HG03558 (cell line): ENCODE results near the gene ADORA1.

ENCODE experiments used
- ATAC-seq: cut with Tn5 transposase; IDR thresholded peaks from one replicate; pipeline ENCODE4 v1.9.1; 2021; ENCODE audit warnings: moderate number of reproducible peaks; ENCODE audit not compliant: unreplicated experiment; ENCODE audit errors: extremely low read depth

ADORA1 gene

DNA sequence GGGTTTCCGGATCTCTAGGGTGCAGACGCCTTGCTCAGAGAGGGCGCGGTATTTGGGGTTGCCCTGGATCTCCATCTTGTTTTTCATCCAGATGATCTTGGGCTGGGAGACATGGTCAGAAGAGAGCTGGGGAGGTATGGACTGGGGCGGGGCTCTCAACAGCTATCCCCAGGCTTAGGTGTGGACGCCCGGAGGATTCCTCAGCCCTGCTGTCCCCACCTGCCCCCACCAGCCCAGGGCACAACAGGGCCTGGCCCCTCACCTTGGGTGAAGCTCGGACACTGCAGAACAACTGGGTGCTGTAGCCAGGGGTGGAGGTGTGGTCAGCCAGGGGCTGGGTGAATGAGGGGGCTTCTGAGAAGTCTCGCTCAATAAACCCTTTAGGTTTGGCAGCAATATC, 41.5 kb downstream of the ADORA1 start:
- ATAC-seq, result no peak

DNA sequence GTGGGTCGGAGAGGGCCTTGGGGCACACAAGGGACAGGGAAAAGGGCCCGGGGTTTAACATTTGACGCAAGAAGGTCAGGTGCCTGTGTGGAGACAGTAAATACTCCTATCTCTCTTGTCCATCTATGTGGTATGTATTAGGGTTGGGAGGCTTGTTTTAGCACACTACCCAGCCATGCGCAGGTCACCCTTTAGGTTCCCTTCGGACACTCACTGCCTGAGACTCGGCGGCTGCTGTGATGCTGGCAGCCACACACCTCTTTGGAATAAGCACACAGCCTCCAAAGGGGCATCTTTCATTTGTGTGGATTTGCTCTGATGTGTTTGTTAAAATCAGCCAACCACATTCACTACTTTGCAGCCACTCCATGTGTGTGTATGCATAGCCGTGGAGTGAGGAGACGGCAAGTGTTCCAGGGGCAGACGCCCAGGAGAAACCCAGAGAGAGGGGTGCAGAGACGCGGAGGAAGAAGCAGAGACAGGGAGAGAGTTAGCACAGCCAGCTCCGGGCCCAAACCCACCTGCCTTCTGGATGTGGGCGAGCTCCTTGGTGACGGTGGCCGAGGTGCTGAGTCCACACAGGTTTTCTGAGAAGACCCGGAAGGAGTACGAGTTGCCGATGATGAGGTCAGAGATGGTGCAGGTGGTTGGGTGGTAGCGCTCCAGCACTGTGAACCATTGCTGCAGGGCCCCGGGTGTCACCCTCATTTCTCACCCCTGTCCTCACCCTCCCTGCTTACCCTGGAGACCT, 42.4 kb downstream of the ADORA1 start:
- no peak for ATAC-seq

DNA sequence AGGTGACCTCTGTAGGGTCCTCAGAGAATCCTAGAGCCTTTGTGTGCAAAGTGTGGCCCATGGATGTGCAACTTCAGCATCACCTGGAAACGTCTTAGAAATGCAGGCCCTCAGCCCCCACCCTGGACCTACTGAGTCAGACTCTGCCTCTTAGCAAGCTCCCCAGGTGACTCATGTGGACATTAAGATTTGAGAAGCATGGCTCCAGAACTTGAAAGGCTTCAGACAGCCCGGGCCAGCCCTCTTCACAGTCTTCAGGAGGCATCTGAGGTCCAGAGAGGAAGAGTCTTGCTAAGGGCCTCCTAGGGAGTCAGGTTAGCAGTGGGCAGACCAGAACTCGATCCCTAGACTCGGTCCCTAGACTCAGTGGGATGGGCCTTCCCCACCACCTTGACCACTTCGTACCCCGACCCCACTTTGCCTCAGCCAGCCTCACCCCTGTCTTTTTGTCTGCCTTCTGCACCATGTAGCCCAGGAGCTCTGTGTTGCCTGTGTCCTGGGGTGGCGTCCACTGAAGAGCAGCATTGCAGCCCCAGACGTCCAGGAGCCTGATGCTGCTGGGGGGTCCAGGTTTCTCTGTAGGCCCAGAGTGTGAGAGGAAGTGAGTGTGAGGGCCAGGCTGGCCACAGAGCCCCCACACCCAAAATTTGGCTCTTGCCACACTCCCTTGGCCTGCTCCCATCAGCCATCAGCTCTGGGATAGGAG, 43.3 kb downstream of the ADORA1 start:
- ATAC-seq, result no peak

DNA sequence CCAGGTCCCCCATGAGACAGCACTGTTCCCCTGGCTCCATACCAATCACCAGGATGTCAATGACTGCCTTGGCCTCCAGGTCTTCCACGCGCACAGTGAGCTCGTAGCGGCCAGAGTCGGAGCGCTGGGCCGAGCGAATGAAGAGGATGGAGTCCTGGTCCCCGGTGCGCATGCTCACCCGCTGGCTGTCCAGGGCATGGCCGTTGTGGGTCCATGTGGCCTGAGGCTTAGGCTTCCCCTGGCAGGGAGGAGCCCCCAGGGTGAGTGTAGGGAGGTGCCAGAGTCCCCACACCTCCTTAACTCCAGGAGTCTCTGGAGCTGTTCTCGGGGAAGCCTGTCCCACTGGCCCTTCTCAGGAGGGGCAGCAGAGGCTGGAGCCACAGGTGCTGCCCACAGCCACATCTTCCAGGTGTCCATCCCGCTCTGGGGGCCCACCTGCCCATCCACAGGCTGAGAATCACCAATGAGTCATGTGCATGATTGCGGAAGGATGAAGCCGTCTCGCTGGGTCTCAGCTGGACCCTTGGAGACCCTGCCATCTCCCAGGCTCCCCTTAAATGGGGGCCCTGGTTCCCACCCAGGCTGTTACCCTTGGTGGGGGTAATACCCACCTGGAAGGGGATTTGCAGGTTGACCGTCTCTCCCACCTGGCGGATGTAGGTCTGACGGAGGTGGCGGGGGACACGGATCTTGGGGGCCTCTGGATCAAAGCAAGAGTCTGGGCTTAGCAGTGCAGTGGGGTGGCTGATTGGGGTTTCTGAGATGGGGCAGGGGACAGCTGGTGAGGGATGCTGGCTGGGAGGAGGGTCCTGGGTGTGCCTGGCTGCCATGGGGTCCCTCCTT, 44.0 kb downstream of the ADORA1 start:
- ATAC-seq, result no peak

DNA sequence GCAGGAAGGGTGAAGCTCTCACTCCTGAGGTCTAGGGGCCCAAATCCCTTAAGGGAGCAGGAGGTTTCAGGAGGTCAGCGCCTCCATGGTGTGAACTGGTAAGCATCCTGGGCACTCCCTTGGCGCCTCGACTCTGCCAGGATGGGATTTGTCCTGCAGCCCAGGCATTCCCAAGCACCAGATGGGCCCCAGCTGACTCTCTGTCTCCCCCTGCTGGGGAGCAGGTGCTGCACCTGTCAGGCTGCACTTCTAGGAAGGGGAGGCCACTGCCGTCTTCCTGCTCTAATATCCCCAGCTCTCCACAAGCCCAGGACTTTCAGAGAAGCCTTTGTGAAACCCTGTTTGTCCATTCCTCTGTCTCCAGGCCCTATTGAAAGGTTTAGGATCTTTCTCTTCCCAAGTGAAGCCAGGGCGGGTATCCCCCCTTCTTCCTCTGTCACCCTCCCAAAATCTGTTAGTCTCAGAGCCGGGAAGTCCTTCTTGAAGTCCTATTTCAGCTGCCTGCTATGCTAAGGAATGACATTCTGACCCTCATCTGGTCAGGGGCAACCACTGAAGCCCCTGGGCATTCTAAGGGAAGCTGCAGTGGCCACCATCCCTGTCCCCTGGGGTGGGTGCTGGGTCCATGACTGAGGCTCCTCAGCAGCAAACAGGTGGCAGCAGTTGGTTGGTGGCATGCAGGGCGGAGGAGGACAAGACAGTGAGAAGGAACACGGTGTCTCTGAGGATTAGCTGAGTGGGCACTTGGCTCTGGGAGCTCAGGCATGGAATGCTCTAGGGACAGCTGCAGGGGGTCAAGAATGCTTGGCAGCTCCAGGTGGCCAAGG, 44.9 kb downstream of the ADORA1 start:
- ATAC-seq, result no peak

DNA sequence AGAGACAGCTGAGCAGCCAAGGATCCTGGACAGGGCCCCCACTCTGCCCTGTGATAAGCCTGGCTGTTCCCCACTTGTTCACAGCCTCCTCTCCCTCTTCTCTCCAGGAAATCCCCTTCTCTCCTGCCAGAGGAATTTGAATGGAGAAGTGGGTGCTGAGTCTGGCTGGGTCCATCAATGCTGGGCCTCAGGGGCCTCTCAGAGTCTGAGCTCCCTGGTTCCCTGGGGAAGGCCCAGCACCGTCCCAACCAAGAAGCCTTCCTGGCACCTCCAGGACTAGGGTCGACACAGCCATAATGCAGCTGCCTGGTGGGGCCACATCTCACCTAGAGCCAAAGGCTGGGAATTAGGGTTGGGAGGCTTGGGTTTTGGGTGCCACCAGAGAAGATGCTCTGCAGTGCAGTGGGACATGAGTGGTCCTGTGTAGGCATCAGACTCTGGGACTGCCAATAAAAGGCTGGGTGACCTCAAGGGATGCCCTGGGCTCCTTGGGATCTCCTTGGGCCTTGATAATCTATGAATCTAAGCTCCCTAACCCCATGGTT, 45.6 kb downstream of the ADORA1 start:
- ATAC-seq, result no peak

DNA sequence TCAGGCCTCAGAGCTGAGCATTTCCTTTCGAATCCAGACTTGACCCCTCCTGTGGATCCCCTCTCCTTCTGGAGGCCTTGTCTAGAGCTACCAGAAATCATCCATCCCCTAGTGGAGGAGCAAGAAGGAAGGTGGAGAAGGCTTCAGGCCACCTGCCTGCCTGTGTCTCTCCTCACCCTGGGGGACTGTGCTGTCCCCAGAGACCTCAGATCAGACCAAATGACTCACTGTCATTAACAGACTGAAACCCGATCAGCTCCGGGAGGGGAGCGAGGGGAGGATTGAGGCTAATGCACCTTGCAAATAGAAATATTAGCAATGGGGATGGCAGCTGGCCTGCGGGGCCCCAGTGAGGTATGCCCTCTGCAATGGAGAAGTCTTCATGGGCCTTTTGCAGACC, 46.0 kb downstream of the ADORA1 start:
- ATAC-seq, result peak; percentile 84

DNA sequence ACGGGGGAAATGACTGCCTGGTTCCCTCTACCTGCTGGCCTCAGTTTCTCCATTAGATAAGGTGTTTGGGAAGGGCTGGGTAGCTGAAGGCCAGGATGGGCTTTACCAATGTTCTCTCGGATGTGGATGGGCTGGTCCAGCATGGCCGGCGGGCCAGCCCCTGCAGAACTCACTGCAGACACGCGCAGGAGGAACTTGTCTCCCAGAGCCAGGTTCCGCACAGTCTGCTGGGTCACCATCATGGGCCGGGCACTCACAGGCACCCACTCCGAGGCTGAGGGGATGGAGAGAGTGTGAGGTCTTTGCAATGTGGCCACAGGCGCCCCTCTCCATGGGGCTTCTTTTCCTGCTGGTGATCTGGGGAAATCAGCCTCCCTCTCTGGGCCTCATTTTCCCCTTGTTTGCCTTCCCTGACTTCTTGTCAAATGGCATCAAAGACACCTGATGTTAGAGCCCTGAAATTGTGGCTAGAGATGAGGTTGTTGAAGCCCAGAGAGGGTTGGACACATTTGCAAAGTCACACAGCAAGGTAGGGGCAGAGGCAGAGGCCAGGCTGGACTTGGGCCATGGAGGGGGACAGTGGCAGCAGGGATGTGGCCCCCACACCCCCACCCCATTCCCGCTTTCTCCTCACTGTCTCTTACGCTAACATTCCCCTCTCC, 46.9 kb downstream of the ADORA1 start:
- no peak for ATAC-seq

DNA sequence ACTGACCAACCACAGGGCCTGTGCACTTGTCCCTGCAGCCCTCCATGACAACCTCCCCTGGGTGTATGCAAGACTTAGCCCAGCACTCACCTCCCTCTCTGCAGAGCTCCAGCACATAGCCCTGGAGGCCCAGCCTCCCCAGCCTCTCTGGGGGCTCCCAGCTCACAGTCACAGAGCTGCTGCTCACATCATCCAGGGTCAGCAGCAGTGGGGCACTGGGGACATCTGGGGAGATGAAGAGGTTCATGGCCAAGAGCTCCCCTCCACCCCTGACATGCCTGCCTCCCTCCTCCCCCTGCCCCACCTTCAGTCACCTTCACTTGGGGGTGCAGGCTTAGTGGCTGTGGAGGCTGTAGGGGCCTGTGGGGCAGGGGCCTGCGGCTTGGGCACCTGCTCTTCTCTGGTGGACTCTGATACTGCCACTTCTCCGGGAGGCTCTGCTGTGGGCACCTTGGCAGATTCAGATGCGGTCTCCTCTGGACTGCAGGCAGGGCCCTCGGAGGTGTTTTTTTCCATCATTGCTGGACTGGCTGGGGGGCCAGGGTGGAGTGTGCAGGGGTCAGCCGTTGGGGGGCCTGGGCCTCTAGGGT, 47.8 kb downstream of the ADORA1 start, which contains the start of gene MYBPH:
Gene MYBPH (minus strand): TSS at position 590 of the 590 bp plus-strand sequence. CDS start 71 bp downstream, at position 519.
- no peak for ATAC-seq

DNA sequence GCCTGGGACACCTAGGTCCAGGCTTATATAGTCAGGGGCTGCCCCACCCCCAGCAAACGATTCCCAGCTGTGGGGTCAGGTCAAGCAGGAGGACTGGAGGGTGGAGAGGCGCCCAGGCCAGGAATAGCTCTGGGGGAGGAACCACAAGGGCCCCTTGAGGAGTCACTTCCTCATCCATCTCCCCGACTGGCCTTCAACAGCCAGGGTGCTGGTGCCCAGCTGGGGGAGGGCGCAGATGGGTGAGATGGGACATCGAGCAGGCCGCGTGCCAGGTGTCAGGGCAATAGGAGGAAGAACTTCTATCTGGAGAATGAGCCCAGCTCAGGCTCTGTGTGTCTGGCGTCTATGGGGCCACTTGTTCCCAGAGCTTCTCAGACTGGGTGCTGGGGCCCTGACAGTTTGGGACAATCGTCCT, 48.3 kb downstream of the ADORA1 start:
- no peak for ATAC-seq

DNA sequence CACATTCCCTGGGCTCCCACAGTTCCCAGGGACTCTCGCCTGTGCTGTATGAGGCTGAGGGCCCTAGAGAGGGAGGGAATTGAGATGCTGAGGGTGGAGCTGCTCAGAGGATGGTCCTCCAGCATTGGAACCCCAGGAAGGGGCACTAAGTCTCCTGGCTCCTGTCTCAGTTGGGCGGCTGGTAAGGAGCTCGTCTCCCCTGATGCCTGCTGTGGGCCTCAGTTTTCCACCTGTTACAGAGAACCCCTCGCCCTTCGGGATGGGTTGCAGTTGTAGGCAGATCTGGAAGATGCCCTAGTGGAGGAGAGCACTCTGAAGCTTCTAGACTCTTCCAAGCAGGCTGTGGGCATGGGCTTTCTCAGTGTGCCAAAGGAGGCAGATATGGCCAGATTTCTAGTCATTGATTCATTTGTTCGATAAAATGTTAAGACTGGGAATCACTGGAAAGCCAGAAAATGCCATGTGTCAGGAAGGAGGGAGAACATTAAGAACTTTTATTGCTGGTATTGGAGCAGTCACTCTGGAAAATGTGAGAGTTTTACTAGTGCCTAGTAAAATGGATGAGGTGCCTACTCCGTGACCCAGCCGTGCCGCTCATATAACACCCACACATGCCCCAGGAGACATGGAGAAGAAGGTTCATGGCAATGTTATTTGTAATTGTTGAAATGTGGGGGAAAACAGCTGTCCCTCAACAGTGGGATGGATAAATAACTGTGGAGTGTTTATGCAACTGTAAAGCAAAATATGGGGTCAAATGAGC, 48.9 kb downstream of the ADORA1 start:
- no peak for ATAC-seq

DNA sequence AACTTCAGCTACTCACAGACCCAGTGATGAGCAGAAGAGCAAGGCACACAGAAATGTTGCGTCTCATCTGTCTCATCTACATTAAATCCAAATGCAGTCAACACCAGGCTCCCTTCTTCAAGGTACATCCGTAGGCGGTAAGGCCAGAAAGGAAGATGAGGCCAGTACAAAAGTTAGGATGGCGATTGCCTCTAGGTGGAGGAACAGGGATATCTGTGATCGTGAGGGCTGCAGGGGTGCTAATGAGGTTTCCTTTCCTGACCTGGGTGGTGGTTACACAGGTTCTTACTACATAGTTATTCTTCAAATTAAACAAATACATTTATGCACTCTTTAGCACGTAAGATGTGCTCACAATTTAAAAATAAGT, 49.5 kb downstream of the ADORA1 start:
- ATAC-seq, result no peak

DNA sequence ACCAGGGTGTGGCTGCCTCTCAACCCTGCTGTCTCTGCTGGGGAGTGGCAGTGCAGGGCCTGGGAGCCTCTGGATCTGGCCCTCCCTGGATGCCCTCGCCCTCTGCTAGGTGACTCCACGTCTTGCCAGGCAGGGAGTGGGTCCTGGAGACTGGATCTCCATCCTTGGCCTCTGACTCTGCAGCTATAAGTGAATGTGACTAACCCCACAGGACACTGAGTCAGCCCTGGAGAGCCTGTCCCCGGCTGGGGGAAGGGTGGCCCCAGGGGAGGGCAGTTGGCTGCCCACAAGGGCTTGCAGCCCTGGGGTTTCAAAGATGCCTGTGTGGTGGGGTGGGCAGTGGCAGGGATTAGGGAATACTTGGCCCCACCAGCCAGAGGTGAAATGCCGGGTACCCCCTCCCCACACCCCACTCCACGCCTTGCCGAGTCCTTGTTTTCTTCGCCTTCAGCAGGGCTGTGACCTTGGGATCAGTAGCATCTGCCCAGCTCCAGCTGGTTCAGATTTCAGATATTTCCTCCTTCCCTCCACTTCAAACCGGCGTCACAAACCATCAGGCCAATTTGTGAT, 50.0 kb downstream of the ADORA1 start:
- ATAC-seq, result no peak

DNA sequence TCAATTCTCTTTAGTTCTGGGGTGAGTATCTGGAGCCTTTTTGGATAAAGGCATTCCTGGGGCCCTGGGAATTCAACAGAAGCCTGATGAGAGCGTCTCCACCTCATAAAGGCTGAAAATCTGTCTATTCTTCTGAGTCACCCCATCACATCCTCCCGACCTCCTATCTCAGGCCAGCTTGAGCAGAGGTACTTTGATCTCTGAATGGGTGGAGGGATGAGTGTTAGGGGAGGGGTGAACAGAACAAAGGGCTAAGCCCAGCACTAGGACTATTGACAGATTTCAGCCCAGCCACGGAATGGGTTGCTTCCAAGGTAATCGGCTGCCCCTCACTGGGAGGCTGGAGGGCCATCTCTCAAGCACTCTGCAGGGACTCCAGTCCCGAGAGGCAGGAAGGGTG, 50.6 kb downstream of the ADORA1 start:
- no peak for ATAC-seq

DNA sequence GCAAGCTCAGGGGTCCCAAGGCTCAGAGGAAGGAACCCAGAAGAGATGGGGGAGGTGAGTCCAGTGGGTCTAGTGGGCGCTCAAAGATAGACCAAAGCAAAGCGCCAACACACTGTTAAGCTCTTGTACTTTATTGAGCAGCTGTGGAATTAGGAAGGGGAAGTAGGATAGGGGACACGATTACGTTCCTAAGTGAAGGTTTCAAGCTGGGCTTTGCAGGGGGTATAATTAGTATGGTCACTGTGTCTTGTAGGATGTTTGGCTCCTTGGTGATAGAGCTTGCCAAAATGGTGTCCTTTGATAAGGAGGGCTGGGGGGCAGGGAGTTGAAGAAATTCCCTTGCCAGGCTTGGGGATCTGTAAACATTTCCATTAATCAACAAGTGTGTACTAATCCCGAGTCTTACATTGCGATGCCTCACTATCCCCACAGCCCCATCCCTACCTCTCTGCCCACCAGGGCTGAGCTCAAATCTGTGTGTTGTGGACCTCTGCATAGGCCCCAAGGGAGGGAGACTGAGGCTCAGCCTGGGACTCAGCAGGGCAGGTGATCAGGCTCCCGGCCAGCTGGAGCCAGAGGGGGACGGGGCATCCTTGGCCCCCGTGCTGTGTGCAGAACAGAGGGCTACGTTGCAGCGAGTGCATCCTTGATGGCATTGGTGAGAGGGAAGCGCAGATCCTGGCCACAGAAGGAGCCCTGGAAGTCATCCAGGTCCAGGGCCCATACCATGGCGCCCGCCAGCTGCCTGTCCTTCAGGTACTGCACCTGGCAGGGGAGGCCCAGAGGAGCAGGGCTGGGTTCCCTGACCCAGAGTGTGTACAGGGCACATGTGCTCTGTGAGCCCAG, 51.5 kb downstream of the ADORA1 start:
- no peak for ATAC-seq

DNA sequence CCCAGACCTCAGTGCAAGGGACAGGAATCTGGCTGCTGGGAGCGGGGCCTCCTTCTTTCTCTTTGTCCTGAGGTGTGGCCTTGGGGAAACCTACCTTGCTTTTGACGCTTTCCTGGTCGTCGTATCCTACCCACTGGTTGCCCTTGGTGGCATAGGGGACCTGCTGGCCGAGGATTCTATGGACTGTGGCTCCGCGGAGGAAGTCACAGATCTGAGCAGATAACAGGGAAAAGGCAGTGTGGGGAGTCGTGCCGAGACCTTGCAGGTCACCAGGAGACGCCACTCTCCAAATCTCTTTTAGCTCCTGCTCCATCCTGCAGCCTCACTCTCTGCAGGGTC, 52.1 kb downstream of the ADORA1 start:
- ATAC-seq, result no peak
